NCI-H2107 treated with DMSO at 0.1 percent for 48 hours (cell line): ENCODE results near the gene CHCT1.

Experiments
- DNase-seq: peaks from one replicate; lab custom pipeline; 2025; ENCODE audit not compliant: unreplicated experiment; lab: John Stamatoyannopoulos, UW

The CHCT1 gene

GRCh38 chr17:60439501-60439900, 17.2 kb downstream of the CHCT1 start:
- no peak for DNase-seq

GRCh38 chr17:60442271-60443173, 20.2 kb downstream of the CHCT1 start:
- no peak for DNase-seq

DNA sequence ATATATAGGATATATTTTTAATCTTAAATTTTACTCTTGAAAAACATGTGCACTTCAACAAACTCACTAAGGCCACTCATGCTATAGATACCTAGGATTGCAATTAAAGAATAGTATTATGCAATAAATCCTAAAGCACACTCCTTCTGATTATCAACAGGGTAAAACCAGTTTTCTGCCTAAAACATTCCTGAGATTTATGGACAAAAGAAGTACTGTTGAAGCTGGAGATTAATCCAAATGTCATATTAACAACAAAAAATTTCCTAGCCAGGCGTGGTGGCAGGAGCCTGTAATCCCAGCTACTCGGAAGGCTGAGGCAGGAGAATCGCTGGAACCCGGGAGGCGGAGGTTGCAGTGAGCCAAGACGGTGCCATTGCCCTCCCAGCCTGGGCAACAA, 21.4 kb downstream of the CHCT1 start:
- no peak for DNase-seq

DNA sequence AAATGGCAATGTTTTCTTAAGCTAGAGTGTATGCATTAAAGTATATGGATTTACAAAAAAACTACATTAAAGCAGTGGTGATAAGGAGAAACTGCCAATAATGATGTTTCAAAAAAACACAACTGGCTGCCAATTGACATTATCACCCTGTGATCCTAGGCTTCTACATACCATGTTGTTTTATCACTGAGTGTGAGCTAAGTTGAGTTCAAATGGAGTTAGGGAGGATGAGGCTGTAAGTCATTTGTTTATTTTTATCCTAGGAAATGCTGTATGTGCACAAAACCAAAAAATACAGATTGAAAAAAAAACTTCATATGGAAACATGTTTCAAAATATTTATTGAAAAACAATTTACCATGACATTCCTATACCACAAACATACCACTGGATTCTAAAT, 22.9 kb downstream of the CHCT1 start:
- no peak for DNase-seq

DNA sequence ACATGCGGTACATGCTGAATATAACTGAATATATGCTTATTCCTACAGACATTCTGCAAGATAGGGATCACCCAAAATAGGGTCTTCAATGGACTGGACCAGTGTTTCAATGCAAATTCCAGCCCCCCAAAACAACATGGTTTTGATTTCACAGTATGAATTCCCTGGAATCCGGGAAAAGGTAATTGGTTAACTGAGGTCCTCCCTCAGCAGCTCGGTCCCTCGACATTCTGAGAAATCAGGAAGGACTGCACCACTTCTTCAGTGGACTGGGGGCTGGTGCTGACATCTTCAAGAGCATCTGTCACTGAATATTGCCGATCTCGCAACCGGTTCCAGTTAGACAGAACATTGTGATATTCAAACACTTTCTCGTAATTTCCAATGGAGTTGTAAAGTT, 25.1 kb downstream of the CHCT1 start:
- no peak for DNase-seq

GRCh38 chr17:60451071-60451470, 28.8 kb downstream of the CHCT1 start:
- DNase-seq: no peak

GRCh38 chr17:60451965-60452364, 29.7 kb downstream of the CHCT1 start:
- no peak for DNase-seq

DNA sequence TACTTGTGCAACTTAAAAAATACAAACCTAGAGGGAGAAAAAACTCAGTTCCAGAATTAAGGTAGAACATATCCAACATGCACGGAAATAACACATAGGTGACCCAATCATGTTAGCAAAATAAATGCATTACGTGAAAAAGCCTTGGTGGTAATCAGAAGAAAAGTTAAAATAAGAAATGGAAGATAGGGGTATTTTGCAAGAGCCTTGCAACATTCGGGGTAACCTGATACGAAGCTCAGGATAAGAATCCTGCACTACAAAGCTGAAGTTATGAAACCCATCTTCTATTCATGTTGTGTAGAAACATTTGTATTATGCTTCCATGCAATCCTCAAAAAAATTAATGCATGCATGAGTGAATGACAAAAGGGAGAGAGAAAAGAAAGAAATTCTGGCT, 33.1 kb downstream of the CHCT1 start:
- DNase-seq: no peak

DNA sequence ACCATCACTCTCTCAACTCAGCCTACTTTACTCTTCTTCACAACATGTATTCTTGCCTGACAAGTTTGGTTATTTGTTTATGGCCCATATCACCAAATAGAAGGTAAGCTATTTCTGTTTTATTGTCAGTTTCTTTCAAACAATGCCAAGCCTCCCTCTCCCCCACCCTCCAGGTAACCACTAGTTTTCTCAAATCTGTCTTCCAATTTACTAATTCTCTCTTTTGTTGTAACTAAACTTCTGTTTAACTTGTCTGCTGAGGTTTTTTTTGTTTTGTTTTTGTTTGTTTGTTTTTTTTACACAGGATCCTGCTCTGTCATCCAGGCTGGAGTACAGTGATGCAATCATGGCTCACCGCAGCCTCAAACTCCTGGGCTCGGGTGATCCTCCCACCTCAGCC, 34.9 kb downstream of the CHCT1 start:
- DNase-seq: no peak

DNA sequence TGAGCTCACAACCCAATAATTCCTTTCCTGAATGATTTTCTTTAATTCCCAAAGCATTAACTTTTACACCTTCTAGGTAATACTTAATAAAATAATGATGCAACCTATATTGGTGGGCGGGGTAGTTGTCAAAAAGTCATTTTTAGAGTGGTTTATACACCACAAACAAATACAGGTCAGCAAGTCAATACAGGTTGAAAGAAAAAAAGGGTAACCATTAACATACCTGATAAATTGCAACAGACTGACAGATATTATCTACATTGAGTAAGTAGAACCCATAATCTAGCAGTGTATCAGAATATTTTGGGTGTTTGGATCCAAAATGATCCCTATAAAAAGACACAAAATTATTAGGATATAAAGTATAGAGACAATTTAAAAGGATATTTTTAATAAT, 39.3 kb downstream of the CHCT1 start:
- no peak for DNase-seq

DNA sequence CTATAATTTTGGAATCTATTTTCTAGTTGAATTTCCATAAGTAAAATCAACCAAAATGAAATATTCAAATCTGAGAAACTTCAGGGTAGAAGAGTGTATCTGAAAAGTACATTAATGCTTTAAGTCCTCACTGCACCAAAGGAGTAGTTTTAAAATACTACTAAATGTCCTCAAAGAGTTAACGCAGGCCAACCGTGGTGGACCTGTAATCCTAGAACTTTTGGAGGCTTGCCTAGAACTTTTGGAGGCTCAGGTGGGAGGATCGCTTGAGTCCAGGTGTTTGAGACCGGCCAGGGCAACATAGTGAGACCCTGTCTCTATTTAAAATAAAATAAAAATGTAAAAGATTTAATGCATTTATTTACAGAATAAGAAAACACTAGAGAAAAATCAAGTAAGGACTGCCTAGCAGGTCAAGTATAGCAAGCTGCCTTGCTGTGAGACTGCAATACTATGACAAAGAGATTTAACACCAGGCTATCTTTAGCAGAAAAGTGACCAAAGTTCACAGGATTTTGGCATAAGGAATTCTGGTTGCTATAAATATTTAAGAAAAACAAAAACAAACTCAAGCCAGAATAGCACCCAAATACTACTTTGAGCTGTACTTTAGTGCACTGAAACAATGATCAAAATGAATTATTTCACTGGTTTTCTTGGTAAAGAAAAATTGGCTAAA, 41.0 kb downstream of the CHCT1 start:
- no peak for DNase-seq

DNA sequence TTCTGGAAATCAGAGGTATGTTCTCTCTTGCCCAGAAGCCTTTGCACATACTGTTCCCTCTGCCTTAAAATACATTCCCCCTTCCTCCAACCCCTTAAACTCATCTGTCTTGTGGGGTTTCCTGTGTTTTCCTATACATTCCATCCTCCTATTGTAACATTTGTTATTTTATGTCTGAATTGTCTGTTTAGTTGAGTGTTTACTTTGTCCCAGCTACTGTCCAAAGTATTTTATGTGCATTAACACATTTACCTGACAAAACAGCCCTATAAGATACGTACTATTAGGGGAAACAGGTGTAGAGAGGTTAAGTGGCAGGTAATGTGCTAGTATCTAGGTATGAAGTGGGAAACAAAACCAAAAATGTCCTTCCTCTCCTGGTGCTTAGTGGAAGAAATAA, 42.1 kb downstream of the CHCT1 start:
- no peak for DNase-seq

DNA sequence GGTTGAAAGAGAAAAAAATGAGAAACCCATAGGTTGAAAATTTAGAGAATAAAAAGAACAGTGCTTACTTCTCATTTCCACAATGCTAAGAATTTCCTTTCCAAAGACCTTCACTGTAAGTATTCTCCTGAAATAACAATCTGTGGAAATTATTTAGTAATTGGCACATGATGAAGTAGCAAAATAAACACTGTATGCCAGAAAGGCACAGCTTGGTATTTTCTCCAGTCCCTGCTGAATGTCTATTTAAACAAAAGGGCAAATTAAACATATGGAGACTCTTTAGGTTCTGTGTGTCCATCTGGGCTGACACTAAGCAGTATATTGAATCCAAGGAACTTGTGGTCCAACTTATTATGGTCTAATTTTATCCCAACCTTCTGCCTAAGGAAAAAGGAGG, 46.1 kb downstream of the CHCT1 start:
- DNase-seq: no peak

- no peak for DNase-seq
Observed at GRCh38 chr17:60471451-60471850, 49.2 kb downstream of the CHCT1 start.

- DNase-seq: no peak
Observed at GRCh38 chr17:60472449-60472848, 50.2 kb downstream of the CHCT1 start.

DNA sequence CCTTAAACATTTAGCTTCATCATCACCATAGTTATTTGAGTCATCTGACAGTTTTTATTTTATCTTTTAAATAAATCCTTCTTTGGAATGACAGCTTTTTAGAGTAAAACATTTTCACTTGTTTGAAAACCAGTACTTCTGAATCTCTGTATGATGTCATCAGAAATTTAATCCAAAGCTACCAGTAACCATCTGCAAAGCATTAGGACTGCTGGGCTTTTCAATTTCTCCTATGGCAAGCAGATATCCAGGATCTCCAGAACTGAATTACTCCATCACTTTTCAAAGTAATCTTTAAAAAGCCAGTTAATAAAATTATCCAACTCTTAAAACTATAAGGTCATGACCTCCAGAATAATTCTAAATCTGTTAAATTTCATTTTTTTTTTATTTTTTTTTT, 51.5 kb downstream of the CHCT1 start:
- no peak for DNase-seq
